HG03442 (cell line): Measurements from ENCODE around the gene RAB3C.
A peak's percentile ranks its signal among the peaks of the same experiment; 100 is the strongest.

Experiments
- ATAC-seq: cut with Tn5 transposase; IDR thresholded peaks from one replicate; pipeline ENCODE4 v1.9.1; 2021; ENCODE audit warnings: mild to moderate bottlenecking, moderate library complexity; ENCODE audit not compliant: unreplicated experiment

The RAB3C gene

DNA sequence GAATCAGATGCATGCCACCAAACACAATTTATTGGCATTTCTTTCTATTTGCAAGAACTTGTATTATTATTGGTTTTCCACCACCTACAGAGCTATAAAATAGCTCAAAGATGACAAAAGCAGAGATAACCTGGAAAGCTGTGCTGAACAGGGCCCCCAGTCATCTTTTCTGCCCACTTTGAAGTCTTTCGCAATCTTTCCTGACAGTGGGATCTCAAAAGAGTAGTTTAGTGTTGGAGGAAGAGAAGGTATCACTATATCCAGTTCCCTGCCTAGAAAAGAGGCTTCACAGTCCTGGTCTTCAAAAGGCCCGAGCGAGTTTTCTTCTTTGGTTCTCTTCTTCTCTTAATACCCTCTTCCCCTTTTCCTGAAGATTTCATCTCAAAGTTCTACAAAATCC, 231.0 kb downstream of the RAB3C start:
- ATAC-seq, result no peak

DNA sequence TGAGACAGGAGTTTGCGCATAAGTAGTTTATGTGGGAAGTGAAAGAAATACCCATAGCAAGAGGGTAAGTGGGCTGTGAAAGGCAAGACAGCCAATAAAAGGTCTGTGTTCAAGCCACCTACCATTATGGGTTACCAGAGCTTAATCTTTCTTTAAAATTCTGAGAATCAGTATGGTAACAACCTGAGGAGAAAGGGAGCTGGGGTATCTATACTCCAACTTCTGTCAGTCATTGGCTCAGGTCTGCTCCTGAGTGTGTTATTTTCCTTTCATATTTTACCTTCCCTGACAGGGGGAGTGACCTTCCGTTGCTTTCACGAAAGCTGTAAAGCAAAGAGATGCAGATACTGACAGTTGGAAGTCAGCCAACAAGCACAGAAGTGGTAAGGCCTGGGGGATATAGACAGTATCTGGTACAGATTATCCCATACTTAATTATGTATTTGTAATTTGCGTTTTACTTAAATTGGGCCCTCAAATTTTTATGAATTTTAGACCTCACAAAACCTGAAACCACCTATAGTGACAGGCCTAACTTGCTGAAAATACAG, 233.4 kb downstream of the RAB3C start:
- ATAC-seq, result no peak

DNA sequence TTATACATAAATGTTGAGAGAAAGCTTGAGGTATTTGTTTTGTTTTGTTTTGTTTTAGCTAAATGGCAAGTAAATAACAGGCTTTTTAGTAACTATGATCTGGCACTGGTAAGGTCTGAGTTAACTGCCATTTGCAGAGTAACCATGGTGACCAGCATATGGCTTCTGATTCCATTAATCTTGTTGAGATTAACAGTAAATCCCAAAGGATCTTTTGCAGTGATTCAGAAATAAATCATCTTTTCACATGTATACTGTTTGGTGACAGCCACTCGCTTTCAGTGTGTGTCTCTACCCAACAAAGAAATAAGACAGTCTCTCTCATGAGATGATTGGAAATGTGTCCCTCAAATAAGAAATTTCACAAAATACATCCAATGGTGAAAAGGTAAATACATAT, 235.6 kb downstream of the RAB3C start:
- no peak for ATAC-seq

DNA sequence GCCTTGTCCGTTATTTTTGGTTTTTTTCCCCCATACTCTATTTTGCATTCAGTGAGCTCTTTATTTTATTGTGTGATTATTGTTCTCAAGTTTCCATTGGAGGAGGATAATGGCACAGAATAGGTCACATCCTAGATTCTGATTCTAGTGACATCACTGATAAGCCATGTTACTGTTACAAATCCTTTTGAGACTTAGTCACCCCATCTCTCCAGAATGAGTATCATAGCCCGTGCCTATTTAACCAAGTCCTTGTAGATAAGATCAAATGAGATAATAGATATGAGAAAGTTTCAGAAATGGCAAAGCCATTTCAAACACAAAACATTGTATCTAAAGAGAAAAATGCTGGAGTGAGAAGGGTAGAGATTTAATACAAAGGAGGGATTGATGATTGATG, 242.6 kb downstream of the RAB3C start:
- no peak for ATAC-seq

DNA sequence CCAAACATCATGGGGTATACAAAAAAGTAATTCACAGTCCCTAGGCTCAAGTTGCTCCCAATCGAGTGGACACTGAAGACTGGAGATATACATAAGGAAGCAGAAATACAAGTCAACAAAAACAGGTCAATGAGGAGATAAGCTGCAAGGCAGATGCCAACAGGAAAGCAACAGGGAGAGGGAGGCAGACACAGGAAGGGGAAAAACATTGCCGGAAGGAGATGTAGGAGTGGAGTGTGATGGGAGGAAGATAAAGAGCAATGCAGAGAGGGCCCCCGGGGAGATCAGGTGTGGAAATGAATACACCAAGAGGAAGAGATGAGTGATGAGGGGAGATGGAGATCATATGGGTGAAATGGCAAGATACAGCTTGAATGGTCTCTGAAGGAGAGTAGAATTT, 243.0 kb downstream of the RAB3C start:
- ATAC-seq, result no peak

DNA sequence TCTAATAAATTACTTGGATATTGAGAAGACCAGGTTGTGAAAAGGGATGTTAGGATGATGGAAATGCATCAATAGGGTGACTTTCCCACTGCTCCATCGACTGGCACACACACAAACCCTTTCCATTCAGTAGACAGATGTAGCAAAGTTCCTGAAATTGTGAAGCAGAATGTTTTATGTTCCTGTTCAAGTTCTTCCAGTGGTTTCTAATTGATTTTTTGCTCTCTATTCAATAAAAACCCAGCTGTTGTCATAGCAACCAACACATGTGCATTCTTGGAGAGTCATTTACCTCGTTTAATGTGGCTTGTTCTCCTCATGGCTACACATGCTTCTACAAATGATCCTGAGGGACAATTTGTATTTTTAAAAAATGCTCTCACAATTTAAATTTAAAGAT, 244.6 kb downstream of the RAB3C start:
- no peak for ATAC-seq

DNA sequence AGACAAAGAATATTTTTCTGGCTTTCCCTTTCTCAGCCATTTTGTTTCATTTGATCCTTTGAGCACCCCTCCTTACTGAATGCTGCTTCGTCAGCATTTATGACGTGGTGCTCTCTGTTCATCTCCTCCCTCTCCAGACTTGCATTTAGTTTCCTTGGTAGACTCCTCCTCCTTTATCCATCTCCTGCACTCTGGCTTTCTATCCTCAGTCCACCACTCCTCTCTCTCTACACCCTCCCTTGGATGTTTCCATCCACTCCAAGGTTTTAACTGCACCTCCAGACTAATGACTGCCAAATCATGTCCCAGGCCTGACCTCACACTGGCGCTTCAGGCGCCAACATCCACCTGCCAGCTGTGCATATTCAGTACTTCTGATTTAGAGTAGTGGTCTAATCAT, 245.4 kb downstream of the RAB3C start:
- ATAC-seq, result no peak

DNA sequence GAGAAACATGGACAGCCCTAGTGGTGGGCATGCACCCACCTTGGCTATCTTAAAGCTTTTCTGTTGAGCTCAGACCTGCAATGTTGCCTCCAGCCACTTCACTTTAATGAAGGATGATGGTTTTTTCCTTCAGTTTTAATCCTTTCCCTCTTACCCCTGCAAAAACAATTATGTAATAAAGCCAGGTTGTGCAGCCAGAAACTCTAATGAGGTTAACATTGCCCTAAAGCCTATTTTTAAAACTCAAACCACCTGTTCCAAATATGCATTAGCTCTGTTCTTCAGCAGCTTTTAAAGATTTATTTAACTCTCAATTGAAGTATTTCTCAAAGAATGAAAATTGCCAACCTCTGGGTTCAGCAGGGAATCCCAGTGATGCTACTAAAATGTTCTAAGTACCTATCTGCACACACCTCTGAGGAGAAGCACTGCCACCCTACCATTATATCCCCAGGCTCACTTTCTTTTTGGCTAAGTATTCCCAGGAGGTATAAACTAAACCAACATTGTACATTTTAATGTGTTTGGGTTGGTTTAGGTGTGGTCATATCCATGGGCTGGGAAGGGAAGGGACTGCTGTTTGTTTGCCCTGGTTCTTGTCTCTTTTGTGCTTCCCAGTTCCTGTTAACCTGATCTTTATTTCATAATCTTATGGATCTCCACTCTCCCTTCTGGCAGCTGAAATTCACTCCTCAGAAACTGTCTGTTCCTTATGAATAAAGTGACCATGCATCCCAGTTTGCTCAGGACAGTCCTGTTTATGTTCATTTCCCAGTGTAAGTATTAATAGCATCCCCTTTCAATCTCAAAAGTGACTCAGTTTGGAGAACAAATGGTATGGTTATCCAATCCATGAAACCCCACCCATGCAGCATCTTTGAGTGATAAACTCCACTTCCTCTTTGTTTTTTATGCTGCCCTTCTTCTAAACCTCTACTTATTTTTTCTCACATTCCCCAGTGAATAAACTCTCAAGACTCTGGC, 251.7 kb downstream of the RAB3C start:
- ATAC-seq, result no peak

DNA sequence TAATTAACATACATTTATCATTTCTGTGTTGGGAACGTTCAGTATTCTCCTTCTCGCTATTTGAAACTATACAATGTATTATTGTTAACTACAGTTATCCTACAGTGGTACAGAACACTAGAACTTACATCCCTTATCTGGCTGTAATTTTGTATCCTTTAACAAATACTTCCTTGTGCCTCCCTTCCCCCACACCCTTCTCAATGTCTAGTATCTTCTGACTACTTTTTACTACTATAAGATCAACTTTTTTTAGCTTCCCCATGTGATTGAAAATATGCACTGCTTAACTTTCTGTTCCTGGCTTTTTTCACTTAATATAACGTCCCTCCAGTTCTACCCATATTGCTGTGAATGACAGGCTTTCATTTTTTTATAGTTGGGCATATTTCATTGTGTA, 253.5 kb downstream of the RAB3C start:
- no peak for ATAC-seq

DNA sequence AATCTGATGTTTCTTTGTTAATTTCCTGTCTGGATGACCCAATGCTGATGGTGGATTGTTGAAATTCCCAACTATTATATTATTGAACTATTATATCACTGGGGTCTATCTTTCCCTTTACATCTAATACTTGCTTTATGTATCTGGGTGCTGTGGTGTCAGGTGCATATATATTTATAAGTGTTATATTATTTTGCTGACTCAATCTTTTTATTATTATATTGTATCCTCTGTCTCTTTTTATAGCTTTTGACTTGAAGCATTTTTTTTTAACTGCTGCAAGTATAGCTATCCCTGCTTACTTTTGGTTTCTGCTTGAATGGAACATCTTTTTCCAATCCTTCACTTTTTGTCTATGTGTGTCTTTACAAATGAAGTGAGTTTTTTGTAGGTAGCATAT, 255.9 kb downstream of the RAB3C start:
- no peak for ATAC-seq

DNA sequence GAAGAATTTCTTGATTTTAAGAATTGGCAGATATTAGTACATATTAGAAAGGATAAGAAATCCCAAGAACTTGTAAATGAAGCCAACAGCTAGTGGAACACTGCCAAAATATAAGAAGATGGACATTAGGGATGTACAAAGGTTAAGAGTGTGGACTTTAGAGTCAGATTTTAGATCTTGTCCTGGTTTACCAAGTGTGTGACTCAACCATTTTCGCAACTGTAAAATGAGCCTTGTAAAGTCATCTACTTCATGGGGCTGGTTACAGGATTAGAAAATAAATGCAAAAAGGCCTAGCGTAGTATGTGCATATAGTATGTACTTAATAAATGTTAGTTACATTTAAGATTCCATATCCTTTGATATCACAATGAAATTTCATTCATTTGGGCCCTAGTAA, 260.0 kb downstream of the RAB3C start:
- ATAC-seq, result no peak

DNA sequence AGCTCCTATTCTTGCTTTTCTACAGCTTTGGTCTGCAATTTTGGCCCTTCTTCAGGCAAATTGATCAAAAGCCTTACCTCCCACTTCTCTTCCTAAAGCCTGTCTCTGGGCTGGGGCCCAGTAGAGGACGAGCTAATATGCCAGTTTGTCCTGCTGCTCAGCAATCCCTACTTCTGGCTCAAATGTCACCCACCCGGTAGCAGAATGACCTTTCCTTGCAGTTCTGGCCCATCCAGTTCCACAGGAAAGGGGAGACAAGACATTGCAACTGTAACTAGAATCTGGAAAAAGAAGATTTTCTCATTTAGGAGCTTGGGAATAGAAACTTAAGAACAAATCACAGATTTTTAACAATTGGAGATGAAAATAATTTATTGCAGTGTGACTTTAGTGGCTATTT, 261.5 kb downstream of the RAB3C start:
- ATAC-seq, result no peak

DNA sequence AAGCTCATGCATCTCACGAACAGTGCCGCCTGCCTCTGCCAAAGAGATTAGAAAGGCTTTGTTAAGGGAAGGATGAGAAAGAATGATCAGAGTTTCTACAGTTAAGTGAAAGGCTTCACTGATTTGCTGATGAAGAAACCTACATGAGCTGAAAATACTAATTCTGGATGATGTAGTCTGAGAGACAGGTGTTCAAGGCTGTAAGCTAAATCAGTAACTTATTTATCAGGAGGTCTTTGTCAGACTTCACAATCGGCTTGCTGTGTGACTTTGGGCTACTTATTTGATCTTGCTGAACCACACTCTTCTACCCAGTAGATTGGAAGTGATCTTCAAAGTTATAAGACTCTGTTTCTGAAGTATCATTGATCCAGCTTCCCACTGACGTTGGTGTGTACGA, 264.2 kb downstream of the RAB3C start:
- no peak for ATAC-seq

DNA sequence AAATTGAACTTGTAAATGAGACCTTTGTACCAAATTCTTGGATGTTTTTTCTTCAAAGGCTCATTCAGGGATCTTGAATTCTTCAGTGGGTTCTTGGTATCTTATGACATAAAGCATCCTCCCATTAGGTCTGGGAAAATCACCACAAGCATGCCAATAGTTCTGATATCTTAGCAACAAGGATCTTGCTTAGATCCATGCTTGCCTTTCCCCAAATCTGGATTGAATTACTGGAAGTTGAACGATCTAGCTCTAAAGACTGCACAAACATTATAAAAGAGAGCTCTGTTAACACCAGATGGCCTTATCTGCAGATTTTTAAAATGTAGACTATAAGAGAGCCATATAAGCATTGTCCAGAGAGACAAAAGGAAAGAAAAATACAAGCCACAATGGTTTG, 266.3 kb downstream of the RAB3C start:
- no peak for ATAC-seq

DNA sequence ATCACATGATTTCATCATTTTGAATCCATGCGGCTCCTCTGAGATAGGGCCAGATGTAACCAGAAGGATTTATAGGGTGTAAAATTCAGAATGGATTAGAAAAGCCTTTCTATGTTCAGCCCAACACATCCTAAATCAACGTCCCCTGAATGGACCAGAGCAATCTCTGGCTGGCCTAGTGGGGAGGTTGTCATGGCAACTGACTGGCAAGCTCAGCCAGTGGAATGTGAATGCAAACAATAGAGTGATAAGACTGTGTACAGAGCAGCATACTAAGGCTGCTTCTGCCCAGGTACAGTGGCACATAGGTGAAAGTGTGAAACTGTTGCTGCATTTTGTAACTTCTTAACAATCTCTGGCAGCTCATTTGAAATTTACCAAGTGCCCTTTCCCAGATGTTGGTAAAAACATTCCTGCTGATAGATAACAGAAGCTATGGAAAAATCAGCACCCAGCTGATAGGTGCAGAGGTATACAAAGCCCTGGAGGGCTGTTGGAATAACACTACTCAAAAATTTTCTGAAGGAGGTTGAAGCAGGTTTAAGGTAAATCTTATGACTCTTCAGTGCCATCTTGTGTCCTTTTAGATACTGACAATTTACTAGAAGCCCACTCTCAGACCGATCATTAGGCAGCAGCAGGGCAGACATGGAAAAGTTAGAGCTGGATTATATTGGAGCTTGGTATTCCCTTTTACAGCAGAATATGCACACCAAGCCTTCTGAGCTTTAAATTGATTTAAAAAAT, 267.2 kb downstream of the RAB3C start:
- ATAC-seq, result peak; percentile 54

DNA sequence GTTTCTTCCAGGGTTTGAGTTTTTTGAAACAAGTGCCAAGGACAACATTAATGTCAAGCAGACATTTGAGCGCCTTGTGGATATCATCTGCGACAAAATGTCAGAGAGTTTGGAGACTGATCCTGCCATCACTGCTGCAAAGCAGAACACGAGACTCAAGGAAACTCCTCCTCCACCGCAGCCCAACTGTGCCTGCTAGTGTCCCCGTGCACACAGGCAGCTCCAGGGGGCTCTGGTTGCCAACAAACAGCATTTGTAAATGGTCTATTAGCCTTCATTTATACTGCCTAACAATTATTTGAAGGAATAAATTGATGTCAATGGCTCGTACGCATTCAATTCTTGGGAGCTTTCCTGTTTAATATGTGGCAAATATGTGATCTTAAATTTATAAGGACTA, 268.3 kb downstream of the RAB3C start:
- no peak for ATAC-seq

DNA sequence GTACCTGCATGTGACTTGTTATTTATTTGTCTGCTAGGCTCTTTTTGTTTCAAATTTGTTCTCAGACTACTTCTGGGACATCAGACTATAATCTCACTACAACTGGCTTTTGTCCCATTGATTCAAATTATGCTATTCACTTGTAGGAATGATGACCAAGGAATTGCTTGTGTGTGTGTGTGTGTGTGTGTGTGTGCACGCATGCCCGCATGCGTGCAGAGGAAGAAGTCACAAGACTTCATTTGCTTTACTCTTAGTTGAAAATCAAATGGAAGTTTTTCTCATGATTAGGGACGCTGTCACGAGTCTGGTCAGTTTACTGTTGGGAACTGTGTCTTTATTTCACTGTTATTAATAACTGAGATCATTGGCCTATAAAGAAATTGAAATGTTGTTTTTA, 268.7 kb downstream of the RAB3C start:
- ATAC-seq, result no peak

DNA sequence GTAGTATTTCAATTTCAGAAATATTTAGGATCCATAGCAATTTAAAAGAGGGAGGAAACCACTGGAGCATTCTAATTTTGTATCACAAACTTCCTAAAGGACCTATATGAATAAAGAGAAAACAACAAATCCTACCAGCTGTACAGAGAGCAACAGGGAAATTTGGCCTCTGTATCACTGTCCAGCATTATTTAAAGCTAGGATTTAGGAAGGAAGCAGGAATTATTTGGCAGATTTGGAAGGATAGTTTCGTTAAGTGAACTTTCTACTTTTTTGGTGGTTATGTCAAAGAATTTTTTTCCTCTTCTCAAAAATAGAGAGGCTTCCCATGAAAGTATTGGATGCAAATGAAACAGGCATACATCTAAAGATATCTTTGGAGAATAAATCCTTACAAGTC, 269.7 kb downstream of the RAB3C start:
- ATAC-seq, result no peak

DNA sequence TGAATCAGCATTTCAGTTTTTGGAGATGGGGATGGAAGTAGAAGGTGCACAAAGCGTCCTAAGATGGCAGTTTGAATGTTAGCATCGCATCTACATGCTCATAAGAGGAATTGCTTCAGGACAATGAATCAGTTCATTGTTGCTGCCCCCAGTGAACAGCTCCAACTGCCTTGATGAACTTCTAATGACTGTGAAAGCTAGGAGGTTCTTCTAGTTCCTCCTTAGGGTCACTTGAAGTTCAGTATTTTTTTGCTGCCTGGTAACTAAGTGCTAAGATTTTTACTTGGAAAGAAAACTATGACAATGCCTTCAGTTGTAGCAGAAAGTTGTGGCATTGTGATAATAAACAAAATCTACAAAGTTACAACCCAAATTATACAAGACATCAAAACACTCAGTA, 271.6 kb downstream of the RAB3C start:
- ATAC-seq, result no peak

DNA sequence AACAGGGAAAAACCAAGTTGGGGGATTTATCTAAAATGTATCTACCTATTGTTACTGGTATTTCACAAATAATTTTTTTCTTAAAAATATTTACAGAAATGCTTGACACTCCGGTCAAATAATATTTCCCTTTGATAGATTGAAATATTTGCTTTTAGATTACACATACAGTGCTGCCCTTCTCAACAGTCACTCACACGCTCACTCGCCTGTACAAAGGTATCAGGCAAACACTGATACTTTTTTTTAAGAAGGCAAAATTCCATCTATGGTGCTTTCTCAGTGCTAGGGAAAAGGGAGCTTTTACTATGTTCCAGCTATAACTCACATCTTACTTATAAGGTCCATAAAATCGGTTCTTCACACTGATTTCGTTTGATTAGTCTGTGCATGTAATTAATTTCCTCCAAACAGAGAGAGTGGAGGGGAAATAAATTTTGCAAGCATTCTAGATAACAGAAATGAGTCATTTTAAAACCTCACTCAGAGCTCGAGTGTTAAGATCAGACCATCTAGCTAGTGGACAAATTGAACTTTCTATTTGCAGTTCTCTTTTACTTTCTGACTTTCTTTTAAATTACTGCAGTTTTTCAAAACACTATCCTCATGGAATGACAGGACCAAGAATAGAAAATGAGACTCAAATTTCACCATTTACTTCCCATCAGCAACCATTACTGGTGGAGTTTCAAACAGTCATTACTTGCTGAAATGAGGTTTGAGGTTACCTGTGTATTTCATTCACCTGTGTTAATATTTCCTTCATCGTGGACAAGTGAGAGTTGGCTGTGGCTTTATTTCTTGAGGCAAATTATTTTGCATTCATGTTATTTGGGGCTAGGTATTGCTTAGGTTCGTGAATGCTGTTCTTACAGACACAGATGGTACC, 273.2 kb downstream of the RAB3C start:
- no peak for ATAC-seq

DNA sequence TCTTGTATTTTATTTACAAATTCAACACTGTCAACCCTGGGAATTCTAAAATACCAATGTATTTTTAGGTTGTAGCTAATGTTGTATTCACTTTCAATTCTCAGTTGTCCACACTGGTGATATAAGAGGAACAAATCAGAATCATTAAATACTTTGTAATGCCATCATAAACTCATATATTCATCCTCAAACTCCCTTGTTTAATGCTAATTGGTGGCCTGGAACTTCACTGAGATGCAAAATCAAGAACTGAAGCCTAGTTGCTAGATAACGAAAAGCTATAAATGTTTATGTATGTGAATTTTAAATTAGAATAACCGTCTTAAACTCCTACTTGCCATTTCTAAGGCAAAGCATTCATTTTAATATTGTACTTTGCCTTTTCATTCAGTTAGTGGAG, 274.7 kb downstream of the RAB3C start:
- no peak for ATAC-seq
